GM21529 (cell line): Measurements from ENCODE around the gene MX1.
A peak's percentile ranks its signal among the peaks of the same experiment; 100 is the strongest.

ENCODE experiments used
- ATAC-seq: cut with Tn5 transposase; IDR thresholded peaks from one replicate; pipeline ENCODE4 v1.9.1; 2021; ENCODE audit not compliant: unreplicated experiment

Gene MX1

GRCh38 chr21:41458559-41458958 is 32.5 kb downstream of the MX1 start:
- ATAC-seq = no peak

DNA sequence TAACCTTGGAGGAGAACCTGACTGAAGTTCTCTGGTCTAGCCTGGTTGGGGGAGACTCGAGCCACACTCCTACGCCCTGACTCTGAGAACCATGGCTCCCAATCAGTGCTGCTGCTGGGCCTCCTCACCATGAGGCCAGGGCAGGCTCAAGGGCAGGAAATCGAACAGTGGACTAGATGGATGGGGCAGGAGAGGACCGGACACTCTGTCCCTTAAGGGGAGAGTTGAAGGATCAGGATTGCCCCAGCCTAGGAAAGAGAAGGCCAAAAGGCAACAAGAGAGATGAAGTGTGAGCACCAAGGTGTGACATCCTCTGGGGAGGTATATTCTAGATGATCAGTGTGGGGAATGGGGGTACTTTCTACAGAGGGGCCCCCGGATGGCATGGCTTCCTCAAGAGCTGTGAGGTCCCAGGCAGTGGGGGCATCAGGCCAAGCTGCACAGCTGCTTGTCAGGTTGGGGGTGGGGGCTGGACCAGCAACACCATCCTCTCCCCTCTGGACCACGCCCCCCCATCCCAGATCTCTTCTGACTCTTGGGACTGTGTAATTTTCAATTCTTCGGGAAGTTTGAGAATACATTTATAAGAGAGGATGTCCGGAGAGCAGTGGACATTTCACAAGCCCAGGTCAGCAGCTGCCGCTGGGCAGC is 34.0 kb downstream of the MX1 start:
- ATAC-seq = no peak

- peak; percentile 57 for ATAC-seq
These were observed 34.8 kb downstream of the MX1 start for GRCh38 chr21:41460578-41461527.

DNA sequence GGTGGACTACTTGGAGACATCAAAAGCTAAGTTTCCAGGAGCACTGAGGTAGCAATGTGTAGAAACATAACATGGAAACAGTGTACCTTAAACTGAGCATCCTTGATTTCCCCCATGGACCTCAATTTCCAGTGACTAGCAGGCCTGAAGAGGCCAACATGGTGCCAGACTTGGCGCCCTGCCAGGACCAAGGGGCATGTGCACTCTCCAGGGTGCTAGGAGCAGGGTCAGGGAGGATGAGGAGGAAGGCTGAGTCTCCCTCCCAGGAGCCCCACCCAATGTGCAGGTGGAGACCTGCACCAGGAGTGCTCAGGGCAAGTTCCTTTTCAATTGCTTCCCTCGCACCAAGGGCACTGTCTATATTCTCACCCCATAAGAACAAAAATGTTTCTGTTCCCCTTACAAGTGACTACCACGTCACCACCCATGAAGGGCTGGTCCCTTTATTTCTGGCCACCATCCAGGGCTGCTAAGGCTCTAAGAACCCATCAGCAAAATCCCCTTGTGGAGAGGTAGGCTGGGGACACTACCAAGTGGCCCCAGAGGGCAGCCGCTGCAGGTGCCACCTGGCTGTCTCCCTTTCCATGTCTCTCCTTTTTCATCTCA is 39.2 kb downstream of the MX1 start:
- no peak for ATAC-seq

- no peak for ATAC-seq
These were observed 40.2 kb downstream of the MX1 start for GRCh38 chr21:41466024-41466820.

- ATAC-seq = no peak
These were observed 44.0 kb downstream of the MX1 start for GRCh38 chr21:41470054-41470453.

DNA sequence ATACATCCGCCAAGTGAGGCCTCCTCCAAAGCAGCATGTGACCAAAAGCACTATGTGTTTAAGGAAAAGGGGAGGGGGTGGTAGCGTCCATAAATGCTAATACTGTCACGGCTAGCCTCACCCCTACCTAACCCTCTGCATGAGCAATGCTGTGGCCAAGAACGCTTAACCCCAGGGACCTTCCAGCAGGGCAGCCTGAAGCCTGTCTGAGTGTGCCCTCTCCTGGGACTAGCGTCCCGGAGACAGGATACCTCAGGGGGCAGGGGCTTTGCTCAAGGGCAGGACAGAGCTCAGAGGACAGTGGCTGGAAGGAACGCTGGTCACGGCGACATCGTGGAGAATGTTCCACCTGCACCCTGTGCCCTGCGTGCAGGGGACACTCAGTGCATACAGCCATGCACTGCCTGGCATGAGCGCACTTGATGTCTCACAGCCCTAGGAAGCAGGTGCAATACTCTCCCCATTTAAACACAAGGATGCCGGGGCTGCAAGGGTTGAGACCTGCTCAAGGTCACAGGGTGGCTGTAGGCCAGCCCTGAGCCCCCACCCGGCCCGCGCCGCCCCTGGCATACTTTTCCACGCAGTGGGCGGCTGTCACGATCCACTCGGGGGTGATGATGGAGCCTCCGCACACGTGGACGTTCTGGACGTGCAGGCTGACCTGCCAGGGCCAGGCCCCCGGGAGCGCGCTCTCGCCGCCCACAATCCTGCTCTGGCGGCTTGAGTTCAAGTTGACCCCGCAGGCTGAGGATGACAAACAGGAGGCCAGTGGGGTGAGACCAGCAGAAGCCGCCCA is 46.9 kb downstream of the MX1 start:
- no peak for ATAC-seq

DNA sequence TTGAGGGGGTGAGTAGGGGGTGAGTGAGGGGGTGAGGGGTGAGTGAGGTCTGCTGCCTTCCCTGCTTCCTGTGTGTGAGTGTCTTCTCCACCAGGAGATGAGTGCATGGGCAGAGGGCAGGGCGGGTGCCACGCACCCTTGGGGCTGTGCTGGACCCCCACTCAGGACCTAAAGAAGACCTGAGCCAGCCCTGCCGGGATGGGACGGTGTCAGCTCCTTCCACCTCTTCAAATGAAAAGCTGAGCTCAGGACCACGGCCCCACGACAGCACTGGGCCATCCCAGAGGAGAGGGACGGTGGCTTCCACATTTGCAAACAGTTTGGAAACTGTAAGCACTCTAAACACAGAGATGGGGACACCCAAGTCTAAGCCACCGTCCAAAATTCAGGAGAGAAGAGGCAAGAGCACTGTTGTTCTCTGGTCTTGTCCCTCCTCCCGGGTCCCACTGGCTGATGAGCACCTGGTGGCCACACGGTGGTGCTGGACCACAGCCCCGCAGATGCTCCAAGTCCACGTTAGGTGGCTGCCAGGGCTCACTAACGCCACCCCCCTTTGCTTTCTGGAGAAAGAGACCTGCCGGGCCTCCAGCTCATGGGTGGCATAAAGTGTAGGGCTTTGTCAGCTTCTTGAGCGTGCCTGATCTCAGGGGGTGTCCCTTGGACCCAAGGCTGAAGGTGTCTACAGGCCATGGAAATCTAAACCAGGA is 49.8 kb downstream of the MX1 start:
- ATAC-seq = no peak

GRCh38 chr21:41477641-41478318 is 51.7 kb downstream of the MX1 start:
- no peak for ATAC-seq

DNA sequence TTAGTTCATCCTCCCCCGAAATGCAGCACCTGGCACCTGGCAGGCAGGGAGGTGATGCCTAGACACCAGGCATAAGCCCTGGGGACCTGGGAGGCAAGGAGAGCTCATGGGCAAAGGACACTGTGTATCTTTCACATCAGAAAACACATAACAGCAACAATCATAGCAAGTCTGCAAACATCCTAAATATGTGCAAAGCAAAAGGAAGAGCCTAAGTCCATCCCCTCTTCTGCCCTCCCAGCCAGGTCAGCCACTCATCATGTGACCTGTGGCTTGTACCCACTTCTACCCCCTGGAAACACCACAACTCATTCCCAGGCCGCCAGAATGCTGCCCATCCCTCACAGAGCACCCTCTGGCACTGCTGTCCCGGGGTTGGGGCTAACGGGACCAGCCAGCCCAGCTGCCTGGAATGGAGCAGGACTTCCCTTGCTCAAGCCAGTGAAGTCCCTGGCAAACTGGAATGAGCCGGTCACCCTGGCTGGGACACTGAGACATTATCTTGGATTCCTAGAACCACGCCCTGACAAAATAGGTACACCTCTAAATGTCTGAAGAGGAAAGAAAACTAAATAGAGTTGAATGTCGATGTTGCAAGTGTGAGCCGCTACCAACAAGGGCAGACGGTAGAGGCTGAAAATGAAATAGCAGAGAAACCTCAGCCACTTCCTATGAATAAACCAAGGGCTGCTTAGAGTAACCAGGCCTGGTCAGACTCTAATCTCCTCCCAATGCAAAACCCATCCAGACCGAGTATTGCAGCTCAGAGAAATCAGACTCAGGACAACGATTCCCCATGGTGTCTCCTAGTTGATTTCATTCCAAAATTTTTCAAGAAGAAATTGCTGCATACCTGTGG is 52.5 kb downstream of the MX1 start:
- ATAC-seq = no peak

DNA sequence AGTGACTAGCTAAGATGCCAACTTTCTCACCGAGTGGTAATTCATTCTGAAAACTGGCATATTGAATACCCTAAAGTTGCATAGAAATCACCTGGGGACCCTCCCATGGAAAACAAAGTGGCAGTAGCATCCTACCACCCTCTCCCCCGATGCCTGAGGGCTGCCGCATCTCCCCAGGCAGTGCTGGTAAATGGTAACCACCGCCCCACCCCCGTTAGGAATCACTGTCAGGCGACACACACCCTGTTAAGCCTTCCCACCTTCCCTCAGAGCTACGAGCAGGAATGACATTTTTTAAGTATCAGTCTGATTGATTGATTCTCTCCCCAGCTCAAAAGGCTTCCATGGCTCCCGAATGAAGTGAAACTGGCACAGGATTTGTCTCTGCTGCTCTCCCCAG is 53.6 kb downstream of the MX1 start:
- no peak for ATAC-seq

GRCh38 chr21:41480086-41480690 is 54.1 kb downstream of the MX1 start:
- no peak for ATAC-seq

GRCh38 chr21:41481191-41481590 is 55.2 kb downstream of the MX1 start:
- no peak for ATAC-seq

GRCh38 chr21:41482301-41482700 is 56.3 kb downstream of the MX1 start:
- no peak for ATAC-seq

DNA sequence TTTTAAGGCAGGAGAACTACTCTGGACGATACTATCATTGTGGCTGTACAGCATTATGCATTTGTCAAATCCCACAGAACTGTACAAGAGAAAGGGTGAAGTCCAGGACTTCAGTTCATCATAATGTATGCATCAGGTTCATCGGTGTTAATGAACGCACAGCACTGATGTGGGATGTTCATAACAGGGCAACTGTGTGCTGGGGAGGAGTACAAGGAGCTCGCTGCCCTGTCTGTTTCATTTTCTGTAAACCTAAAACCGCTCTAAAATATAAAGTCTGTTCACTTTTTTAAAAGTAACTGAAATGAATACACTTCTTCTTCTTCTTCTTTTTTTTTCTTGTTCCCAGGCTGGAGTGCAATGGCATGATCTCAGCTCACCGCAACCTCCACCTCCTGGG is 56.9 kb downstream of the MX1 start:
- ATAC-seq = no peak

- ATAC-seq = no peak
These were observed 57.4 kb downstream of the MX1 start for GRCh38 chr21:41483415-41483814.

DNA sequence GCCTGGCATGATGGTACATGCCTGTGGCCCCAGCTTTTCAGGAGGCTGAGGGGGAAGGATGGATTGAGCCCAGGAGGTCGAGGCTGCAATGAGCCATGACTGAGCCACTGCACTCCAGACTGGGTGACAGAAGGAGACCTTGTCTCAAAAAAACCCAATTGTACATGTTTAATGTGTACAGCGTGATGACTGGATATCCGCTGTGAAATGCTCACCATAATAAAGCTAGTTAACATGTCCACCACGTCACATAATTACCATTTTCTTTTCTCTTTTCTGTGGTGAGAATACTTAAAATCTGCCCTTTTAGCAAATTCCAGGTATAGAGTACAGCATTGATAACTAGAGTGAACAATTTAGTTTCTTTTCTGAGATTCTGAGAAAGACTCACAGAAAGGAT is 57.9 kb downstream of the MX1 start:
- no peak for ATAC-seq

GRCh38 chr21:41487082-41487481 is 61.0 kb downstream of the MX1 start:
- ATAC-seq = no peak
